ENCODE data around the gene ACSS1. TPM values are rescaled to one million over a fixed set of nuclear protein-coding genes. Genes with fewer than 3 reads are reported as not detected.

Gene ACSS1
- total and polyA plus RNA-seq, 2 experiments from 2014 or later: 1.3 to 4.1 TPM

GRCh38 chr20:25031241-25031640, 26.7 kb downstream of the ACSS1 start (continued):
- no peak for TF ChIP-seq ZNF462 (CRISPR knock-in tag; IDR thresholded peaks at IDR 0.05)
- no peak for TF ChIP-seq ZNF114 (CRISPR knock-in tag; IDR thresholded peaks at IDR 0.05)
- TF ChIP-seq, protein P1, sequence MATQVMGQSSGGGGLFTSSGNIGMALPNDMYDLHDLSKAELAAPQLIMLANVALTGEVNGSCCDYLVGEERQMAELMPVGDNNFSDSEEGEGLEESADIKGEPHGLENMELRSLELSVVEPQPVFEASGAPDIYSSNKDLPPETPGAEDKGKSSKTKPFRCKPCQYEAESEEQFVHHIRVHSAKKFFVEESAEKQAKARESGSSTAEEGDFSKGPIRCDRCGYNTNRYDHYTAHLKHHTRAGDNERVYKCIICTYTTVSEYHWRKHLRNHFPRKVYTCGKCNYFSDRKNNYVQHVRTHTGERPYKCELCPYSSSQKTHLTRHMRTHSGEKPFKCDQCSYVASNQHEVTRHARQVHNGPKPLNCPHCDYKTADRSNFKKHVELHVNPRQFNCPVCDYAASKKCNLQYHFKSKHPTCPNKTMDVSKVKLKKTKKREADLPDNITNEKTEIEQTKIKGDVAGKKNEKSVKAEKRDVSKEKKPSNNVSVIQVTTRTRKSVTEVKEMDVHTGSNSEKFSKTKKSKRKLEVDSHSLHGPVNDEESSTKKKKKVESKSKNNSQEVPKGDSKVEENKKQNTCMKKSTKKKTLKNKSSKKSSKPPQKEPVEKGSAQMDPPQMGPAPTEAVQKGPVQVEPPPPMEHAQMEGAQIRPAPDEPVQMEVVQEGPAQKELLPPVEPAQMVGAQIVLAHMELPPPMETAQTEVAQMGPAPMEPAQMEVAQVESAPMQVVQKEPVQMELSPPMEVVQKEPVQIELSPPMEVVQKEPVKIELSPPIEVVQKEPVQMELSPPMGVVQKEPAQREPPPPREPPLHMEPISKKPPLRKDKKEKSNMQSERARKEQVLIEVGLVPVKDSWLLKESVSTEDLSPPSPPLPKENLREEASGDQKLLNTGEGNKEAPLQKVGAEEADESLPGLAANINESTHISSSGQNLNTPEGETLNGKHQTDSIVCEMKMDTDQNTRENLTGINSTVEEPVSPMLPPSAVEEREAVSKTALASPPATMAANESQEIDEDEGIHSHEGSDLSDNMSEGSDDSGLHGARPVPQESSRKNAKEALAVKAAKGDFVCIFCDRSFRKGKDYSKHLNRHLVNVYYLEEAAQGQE (IDR thresholded peaks at IDR 0.05; ENCODE audit: unreplicated experiment): no peak
- TF ChIP-seq, protein P2, sequence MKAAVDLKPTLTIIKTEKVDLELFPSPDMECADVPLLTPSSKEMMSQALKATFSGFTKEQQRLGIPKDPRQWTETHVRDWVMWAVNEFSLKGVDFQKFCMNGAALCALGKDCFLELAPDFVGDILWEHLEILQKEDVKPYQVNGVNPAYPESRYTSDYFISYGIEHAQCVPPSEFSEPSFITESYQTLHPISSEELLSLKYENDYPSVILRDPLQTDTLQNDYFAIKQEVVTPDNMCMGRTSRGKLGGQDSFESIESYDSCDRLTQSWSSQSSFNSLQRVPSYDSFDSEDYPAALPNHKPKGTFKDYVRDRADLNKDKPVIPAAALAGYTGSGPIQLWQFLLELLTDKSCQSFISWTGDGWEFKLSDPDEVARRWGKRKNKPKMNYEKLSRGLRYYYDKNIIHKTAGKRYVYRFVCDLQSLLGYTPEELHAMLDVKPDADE (IDR thresholded peaks at IDR 0.05): no peak
- no peak for TF ChIP-seq JUNB (IDR thresholded peaks at IDR 0.05; ENCODE audit: unreplicated experiment)
- TF ChIP-seq STAT1 (IDR thresholded peaks at IDR 0.05; ENCODE audit: unreplicated experiment): no peak
- TF ChIP-seq ZNF331 (CRISPR knock-in tag; IDR thresholded peaks at IDR 0.05; ENCODE audit: low read depth): no peak
- no peak for TF ChIP-seq CREB1 (CRISPR knock-in tag; IDR thresholded peaks at IDR 0.05; ENCODE audit: low read depth)
- TF ChIP-seq, protein P3, sequence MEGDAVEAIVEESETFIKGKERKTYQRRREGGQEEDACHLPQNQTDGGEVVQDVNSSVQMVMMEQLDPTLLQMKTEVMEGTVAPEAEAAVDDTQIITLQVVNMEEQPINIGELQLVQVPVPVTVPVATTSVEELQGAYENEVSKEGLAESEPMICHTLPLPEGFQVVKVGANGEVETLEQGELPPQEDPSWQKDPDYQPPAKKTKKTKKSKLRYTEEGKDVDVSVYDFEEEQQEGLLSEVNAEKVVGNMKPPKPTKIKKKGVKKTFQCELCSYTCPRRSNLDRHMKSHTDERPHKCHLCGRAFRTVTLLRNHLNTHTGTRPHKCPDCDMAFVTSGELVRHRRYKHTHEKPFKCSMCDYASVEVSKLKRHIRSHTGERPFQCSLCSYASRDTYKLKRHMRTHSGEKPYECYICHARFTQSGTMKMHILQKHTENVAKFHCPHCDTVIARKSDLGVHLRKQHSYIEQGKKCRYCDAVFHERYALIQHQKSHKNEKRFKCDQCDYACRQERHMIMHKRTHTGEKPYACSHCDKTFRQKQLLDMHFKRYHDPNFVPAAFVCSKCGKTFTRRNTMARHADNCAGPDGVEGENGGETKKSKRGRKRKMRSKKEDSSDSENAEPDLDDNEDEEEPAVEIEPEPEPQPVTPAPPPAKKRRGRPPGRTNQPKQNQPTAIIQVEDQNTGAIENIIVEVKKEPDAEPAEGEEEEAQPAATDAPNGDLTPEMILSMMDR (conservative IDR thresholded peaks at IDR 0.05; ENCODE audit: low read depth in 2 of 2): no peak
